HT1080 (cell line): ENCODE data around the gene PRR35. TPM values are rescaled to one million over a fixed set of nuclear protein-coding genes. Genes with fewer than 3 reads are reported as not detected.
"Not testable (repeated sequence)": the region's sequence is repeated elsewhere in the genome, so short reads cannot be mapped to it uniquely, and the experiment has no call there.

ENCODE experiments used
- DNase-seq: peaks from one replicate; pipeline ENCODE4 v3.0.0-alpha.2; 2015; ENCODE audit warnings: low read depth
- total RNA-seq: library from RNA; depleted of rRNA; stranded (reverse); fragments of >200 nt; shearing (Covaris generic); gene quantifications from 2 replicates; pipeline ENCODE4 v1.2.3, GENCODE V29; 2014

The PRR35 gene
- total RNA-seq, 1 experiment from 2014 or later = 0.10 TPM

- no peak for DNase-seq
Measured at GRCh38 chr16:592518-593306, 32.5 kb downstream of the PRR35 start.

- no peak for DNase-seq
Measured at GRCh38 chr16:593406-593805, 33.2 kb downstream of the PRR35 start.

- no peak for DNase-seq
Measured at GRCh38 chr16:593807-594206, 33.6 kb downstream of the PRR35 start.

- no peak for DNase-seq
Measured at GRCh38 chr16:595094-595528, 34.9 kb downstream of the PRR35 start.

- DNase-seq = no peak
Measured at GRCh38 chr16:595942-596735, 35.9 kb downstream of the PRR35 start.

GRCh38 chr16:596736-597060 lies 36.5 kb downstream of the PRR35 start:
- DNase-seq = no peak

GRCh38 chr16:597655-598054 lies 37.5 kb downstream of the PRR35 start:
- DNase-seq = not testable (repeated sequence)

- DNase-seq = no peak
Measured at GRCh38 chr16:598823-599739, 38.9 kb downstream of the PRR35 start.

- DNase-seq = no peak
Measured at GRCh38 chr16:600781-601180, 40.6 kb downstream of the PRR35 start.

GRCh38 chr16:603933-604332 lies 43.7 kb downstream of the PRR35 start:
- no peak for DNase-seq

- DNase-seq = no peak
Measured at GRCh38 chr16:606656-607307, 46.6 kb downstream of the PRR35 start.

GRCh38 chr16:608019-608418 lies 47.8 kb downstream of the PRR35 start:
- no peak for DNase-seq

- no peak for DNase-seq
Measured at GRCh38 chr16:609316-609715, 49.1 kb downstream of the PRR35 start.

GRCh38 chr16:609984-610383 lies 49.8 kb downstream of the PRR35 start:
- DNase-seq = no peak

- DNase-seq = no peak
Measured at GRCh38 chr16:610513-611381, 50.6 kb downstream of the PRR35 start.

GRCh38 chr16:615122-615521 lies 54.9 kb downstream of the PRR35 start:
- DNase-seq = no peak
